Ectodermal cell (in vitro differentiated cells): ENCODE measurements around the gene SLAMF1.

Source experiments
- H3K27ac ChIP-seq: 2 replicates; pipeline ENCODE4 v1.7.0; 2013; ENCODE audit warnings: mild to moderate bottlenecking, low read depth, low read length; ENCODE audit not compliant: insufficient read depth, poor library complexity, severe bottlenecking
- H3K27me3 ChIP-seq: 2 replicates; pipeline ENCODE4 v1.7.0; 2013; ENCODE audit warnings: mild to moderate bottlenecking, low read length; ENCODE audit not compliant: insufficient read depth, control insufficient read depth, poor library complexity, severe bottlenecking
- H3K36me3 ChIP-seq: one replicate; pipeline ENCODE4 v1.7.0; 2013; ENCODE audit warnings: low read length; ENCODE audit not compliant: control insufficient read depth, insufficient read depth
- H3K4me1 ChIP-seq: one replicate; pipeline ENCODE4 v1.7.0; 2013; ENCODE audit warnings: low read length; ENCODE audit not compliant: control insufficient read depth, insufficient read depth
- H3K4me3 ChIP-seq: 2 replicates; pipeline ENCODE4 v1.7.0; 2013; ENCODE audit warnings: low read depth, low read length, control low read depth; ENCODE audit not compliant: insufficient read depth
- H3K9me3 ChIP-seq: 2 replicates; pipeline ENCODE4 v1.7.0; 2013; ENCODE audit warnings: mild to moderate bottlenecking, low read length, moderate library complexity; ENCODE audit not compliant: control insufficient read depth
- WGBS, 2 experiments: methylation state at CpG; one replicate each; pipeline ENCODE4 v1.1.7; 2013; ENCODE audit warnings: missing lambda C conversion rate in 2 of 2; 5-methylcytosine and 5-hydroxymethylcytosine counted together

SLAMF1 gene

DNA sequence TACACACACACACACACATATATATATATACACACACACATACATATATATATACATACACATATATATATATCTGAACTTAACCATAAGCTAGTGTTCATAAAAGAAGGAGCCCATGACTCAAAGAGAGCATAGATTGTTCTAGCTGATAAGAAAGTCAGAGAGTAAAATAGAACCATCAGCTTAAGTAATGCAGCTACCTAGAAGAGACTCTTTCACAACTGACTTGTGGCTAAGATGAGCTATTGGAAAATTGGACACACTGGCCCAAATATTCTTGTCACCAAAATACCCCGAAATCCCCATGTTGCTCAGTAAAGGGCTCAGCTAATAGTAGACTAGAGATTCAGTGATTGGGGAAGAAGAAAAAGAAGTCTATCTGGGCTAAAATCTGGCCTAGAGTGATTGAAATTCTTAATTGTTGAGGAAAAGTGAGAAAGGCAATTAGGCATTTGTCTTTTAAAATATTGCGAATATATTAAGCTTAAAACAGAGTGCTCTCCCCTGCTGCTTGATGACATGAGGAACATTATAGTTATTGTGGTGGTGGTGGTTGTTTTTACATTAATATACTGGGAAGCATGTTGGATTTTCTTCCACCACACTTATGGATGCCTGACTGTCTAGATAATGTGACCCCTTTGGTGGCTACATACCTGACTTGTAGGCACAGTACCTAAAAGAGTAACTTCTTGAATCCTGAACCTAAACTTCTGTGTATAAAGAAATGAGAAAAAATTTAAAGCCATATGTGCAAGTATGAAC is 6.3 kb downstream of the SLAMF1 start:
- Histone ChIP-seq H3K27ac (no peak overlapping the region), H3K27me3 (no peaks in the 10 kb centered on the region), H3K4me1 (no peaks in the 10 kb centered on the region), H3K36me3 (no peaks in the 10 kb centered on the region), H3K4me3 (no peak overlapping the region), H3K9me3 (no peaks in the 10 kb centered on the region)
- WGBS, 2 experiments, result 96 to 100% methylated on average over 2 of the region's 2 CpGs

- no peaks in the 10 kb centered on the region for H3K4me1 ChIP-seq
- WGBS, 2 experiments, result 89 to 97% methylated on average over 3 of the region's 3 CpGs
- H3K9me3 ChIP-seq, result no peaks in the 10 kb centered on the region
- H3K27me3 ChIP-seq, result no peaks in the 10 kb centered on the region
- H3K4me3 ChIP-seq, result no peak overlapping the region
- H3K36me3 ChIP-seq, result no peaks in the 10 kb centered on the region
- no peak overlapping the region for H3K27ac ChIP-seq
These were observed 7.2 kb downstream of the SLAMF1 start for GRCh38 chr1:160639652-160640051.

- Histone ChIP-seq H3K4me3 (no peak overlapping the region), H3K36me3 (no peaks in the 10 kb centered on the region), H3K27ac (no peak overlapping the region), H3K9me3 (no peaks in the 10 kb centered on the region), H3K27me3 (no peaks in the 10 kb centered on the region), H3K4me1 (no peaks in the 10 kb centered on the region)
- WGBS, 2 experiments, result 93 to 96% methylated on average over 6 of the region's 6 CpGs
These were observed 7.9 kb downstream of the SLAMF1 start for GRCh38 chr1:160638926-160639325.

DNA sequence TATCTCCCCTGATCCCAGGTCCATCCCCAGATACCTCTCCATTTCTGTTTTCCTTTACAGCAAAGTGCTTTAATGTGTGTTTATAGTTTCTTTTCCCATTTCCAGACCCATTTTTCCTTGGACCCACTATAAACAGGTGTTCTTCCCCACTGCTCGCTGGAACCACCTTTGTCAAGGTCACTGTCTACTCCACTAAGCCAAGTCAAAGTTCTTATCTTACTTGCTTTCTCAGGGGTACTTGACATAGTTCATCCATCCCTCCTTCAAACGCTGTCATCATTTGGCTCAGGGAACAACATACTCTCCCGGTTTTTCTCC is 8.3 kb downstream of the SLAMF1 start:
- Histone ChIP-seq H3K27ac (no peak overlapping the region), H3K27me3 (no peaks in the 10 kb centered on the region), H3K4me3 (no peak overlapping the region), H3K36me3 (no peaks in the 10 kb centered on the region), H3K9me3 (no peaks in the 10 kb centered on the region), H3K4me1 (no peaks in the 10 kb centered on the region)
- 90 to 93% methylated on average over 3 of the region's 3 CpGs for WGBS, 2 experiments

DNA sequence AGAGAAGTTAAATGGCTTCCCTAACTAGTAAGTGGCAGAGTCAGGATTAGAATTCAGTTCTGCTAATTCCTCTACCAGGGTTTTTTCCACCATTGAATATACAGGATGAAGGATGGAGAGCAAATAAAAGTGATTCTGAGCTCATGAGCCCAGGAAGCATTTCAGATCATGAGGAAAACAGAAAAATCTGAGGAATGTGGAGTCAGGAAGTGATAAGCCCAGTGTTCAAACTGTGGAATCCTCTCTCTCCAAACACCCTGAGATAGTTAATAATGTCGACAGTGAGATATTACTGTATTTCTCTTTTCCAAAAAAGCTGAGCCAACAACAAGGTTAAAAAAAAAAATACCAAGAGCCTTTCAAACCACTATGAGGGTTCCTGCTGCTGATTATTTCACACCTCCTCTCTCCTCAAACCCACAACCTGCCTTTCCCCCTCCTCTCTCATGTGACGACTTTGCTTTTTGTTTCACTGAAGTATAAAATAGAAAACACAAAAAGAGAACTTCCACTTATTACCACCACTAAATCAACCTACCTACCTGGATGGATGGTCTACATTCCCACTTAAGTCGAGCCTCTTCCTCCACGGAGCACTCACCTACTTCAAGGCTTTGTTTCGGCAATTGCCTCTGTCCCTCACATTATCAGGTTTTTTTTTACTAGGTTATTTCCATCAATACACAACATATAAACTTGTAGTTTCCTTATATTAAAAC is 8.9 kb downstream of the SLAMF1 start:
- H3K4me1 ChIP-seq, result no peaks in the 10 kb centered on the region
- WGBS, 2 experiments, result 86 to 88% methylated on average over 5 of the region's 5 CpGs
- no peak overlapping the region for H3K4me3 ChIP-seq
- H3K27me3 ChIP-seq, result no peaks in the 10 kb centered on the region
- no peaks in the 10 kb centered on the region for H3K36me3 ChIP-seq
- no peak overlapping the region for H3K27ac ChIP-seq
- H3K9me3 ChIP-seq, result no peaks in the 10 kb centered on the region

DNA sequence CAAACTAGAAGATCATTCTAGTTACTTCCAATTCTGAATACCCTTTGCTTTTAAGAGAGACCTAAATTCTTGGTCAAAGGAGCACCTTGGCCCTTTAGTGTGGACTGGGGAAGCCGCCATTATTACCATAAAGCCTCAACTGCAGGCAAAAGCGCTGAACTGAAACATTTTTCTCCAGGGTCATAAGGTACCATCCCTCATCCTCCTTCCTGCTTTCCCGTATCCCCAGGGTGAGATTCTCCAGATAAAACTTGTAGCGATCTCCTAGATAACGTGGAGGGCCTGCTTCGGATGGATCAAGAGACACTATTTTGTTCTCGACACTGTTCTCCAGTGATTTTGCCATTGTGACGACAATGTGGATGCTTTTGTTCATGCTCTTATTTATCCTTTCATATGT is 9.8 kb downstream of the SLAMF1 start:
- no peak overlapping the region for H3K27ac ChIP-seq
- H3K27me3 ChIP-seq, result no peaks in the 10 kb centered on the region
- no peaks in the 10 kb centered on the region for H3K4me1 ChIP-seq
- H3K4me3 ChIP-seq, result no peak overlapping the region
- no peaks in the 10 kb centered on the region for H3K9me3 ChIP-seq
- WGBS, 2 experiments, result 94 to 96% methylated on average over 8 of the region's 8 CpGs
- no peaks in the 10 kb centered on the region for H3K36me3 ChIP-seq

DNA sequence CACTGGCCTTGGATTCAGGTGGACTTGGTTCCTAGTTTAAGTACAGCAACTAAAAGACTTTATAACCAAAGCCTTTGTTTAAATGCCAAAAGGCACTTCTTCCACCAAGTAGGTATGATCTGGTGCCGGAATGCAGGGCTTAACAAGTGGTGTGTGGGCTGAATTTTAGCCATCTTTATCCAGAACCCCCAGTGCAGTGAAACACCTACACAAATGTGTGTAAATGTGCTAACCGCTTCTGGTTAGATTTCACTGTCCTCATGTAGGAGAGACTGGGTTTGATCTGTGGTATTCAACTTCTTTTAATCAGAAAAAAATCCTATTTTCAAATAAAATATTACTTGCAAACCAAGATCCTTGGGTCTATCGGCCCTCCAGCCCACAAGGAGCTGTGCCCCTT is 10.3 kb downstream of the SLAMF1 start:
- no peaks in the 10 kb centered on the region for H3K36me3 ChIP-seq
- H3K4me3 ChIP-seq, result no peak overlapping the region
- no peak overlapping the region for H3K27ac ChIP-seq
- no peaks in the 10 kb centered on the region for H3K4me1 ChIP-seq
- 93% methylated on average over 3 of the region's 3 CpGs for WGBS, 2 experiments
- H3K27me3 ChIP-seq, result no peaks in the 10 kb centered on the region
- H3K9me3 ChIP-seq, result no peaks in the 10 kb centered on the region

- WGBS, 2 experiments, result 89 to 90% methylated on average over 4 of the region's 4 CpGs
- Histone ChIP-seq H3K27me3 (no peaks in the 10 kb centered on the region), H3K27ac (no peak overlapping the region), H3K9me3 (no peaks in the 10 kb centered on the region), H3K4me1 (no peaks in the 10 kb centered on the region), H3K36me3 (no peaks in the 10 kb centered on the region), H3K4me3 (no peak overlapping the region)
These were observed 10.8 kb downstream of the SLAMF1 start for GRCh38 chr1:160636076-160636475.

GRCh38 chr1:160634543-160635491 is 12.0 kb downstream of the SLAMF1 start:
- no peaks in the 10 kb centered on the region for H3K9me3 ChIP-seq
- no peaks in the 10 kb centered on the region for H3K27me3 ChIP-seq
- H3K36me3 ChIP-seq, result no peaks in the 10 kb centered on the region
- no peak overlapping the region for H3K4me3 ChIP-seq
- 86 to 95% methylated on average over 17 of the region's 17 CpGs for WGBS, 2 experiments
- peaks cover 10% of the 10 kb centered on the region for H3K4me1 ChIP-seq
- no peak overlapping the region for H3K27ac ChIP-seq

- H3K4me1 ChIP-seq, result peaks cover 14% of the 10 kb centered on the region
- no peak overlapping the region for H3K4me3 ChIP-seq
- no peaks in the 10 kb centered on the region for H3K36me3 ChIP-seq
- 87 to 88% methylated on average over 2 of the region's 2 CpGs for WGBS, 2 experiments
- H3K27me3 ChIP-seq, result no peaks in the 10 kb centered on the region
- H3K27ac ChIP-seq, result no peak overlapping the region
- H3K9me3 ChIP-seq, result no peaks in the 10 kb centered on the region
These were observed 13.4 kb downstream of the SLAMF1 start for GRCh38 chr1:160633330-160633903.
